ENCODE results near the gene DDX19B.

Gene DDX19B

DNA sequence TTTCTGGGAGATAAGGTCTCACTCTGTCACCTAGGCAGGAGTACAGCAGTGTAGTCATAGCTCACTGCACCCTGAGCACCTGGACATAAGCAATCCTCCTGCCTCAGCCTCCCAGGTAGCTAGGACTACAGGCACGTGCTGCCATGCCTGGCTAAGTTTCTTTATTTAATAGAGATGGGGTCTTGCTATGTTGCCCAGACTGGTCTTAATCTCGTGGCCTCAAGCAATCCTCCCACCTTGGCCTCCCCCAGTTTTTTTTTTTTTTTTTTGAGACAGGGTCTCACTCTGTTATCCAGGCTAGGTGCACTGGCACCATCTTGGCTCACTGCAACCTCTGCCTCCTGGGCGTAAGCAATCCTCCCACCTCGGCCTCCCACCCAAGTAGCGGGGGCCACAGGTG lies 21.1 kb downstream of the DDX19B start:
- no peak for DNase-seq (ENCODE audit: low spot score)
- Histone ChIP-seq H3K4me1 (ENCODE audit: control insufficient read depth in 2 of 2, insufficient read depth in 1 of 2, low read depth in 1 of 2, low read length in 2 of 2) (no peaks in the 10 kb centered on the region), H3K27me3 (ENCODE audit: control insufficient read depth in 3 of 3, insufficient read depth in 3 of 3, low read depth in 1 of 3, low read length in 3 of 3) (no peaks in the 10 kb centered on the region), H4K8ac (ENCODE audit: low read depth, low read length) (no peak overlapping the region), H3K79me1 (ENCODE audit: low read depth, low read length) (peaks cover 2% of the 10 kb centered on the region), H2AK5ac (ENCODE audit: low read depth, low read length) (no peak overlapping the region), H2BK12ac (ENCODE audit: low read length) (no peak overlapping the region), H3K4me2 (ENCODE audit: insufficient read depth, low read length, poor library complexity, severe bottlenecking) (no peak overlapping the region), H3K4me3 (ENCODE audit: low read length in 2 of 2) (no peak overlapping the region), H2BK120ac (ENCODE audit: low read depth, low read length) (no peak overlapping the region), H3K14ac (ENCODE audit: low read length) (no peak overlapping the region), H3K4ac (ENCODE audit: low read length) (no peak overlapping the region), H3K27ac (replicated peaks; ENCODE audit: low read length) (no peak overlapping the region), H2BK15ac (ENCODE audit: low read length) (no peak overlapping the region), H3K23ac (ENCODE audit: low read depth, low read length, poor library complexity) (no peak overlapping the region), H3K9me3 (replicated peaks in 1 of 2; ENCODE audit: control insufficient read depth in 2 of 2, insufficient read depth in 1 of 2, low read depth in 1 of 2, low read length in 2 of 2) (no peaks in the 10 kb centered on the region), H2AFZ (ENCODE audit: low read length) (no peak overlapping the region), H3K18ac (ENCODE audit: low read length) (no peak overlapping the region), H4K91ac (ENCODE audit: low read depth, low read length, poor library complexity) (no peak overlapping the region), H3K36me3 (replicated peaks in 1 of 2; ENCODE audit: control insufficient read depth in 2 of 2, insufficient read depth in 2 of 2, low read length in 2 of 2) (peaks cover 25 to 78% of the 10 kb centered on the region in 2 donors), H2BK5ac (ENCODE audit: low read length) (no peak overlapping the region), H3K9ac (ENCODE audit: low read depth, low read length, poor library complexity) (no peak overlapping the region)
- no CpG with 5 or more reads among the region's 5 CpGs for WGBS, 2 donors (ENCODE audit: extremely low coverage in 2 of 2, insufficient read length in 2 of 2, insufficient replicate concordance in 1 of 2)

GRCh38 chr16:70324998-70325747 lies 26.2 kb downstream of the DDX19B start:
- Histone ChIP-seq H3K4me2 (ENCODE audit: insufficient read depth, low read length, poor library complexity, severe bottlenecking) (no peak overlapping the region), H3K36me3 (replicated peaks in 1 of 2; ENCODE audit: control insufficient read depth in 2 of 2, insufficient read depth in 2 of 2, low read length in 2 of 2) (peaks cover 21 to 70% of the 10 kb centered on the region in 2 donors), H4K91ac (ENCODE audit: low read depth, low read length, poor library complexity) (no peak overlapping the region), H3K4ac (ENCODE audit: low read length) (no peak overlapping the region), H3K27ac (replicated peaks; ENCODE audit: low read length) (no peak overlapping the region), H4K8ac (ENCODE audit: low read depth, low read length) (no peak overlapping the region), H3K4me1 (ENCODE audit: control insufficient read depth in 2 of 2, insufficient read depth in 1 of 2, low read depth in 1 of 2, low read length in 2 of 2) (no peaks in the 10 kb centered on the region), H3K9me3 (replicated peaks in 1 of 2; ENCODE audit: control insufficient read depth in 2 of 2, insufficient read depth in 1 of 2, low read depth in 1 of 2, low read length in 2 of 2) (no peaks in the 10 kb centered on the region), H3K14ac (ENCODE audit: low read length) (no peak overlapping the region), H3K4me3 (ENCODE audit: low read length in 2 of 2) (no peak overlapping the region), H2AFZ (ENCODE audit: low read length) (no peak overlapping the region), H3K9ac (ENCODE audit: low read depth, low read length, poor library complexity) (no peak overlapping the region), H2BK15ac (ENCODE audit: low read length) (no peak overlapping the region), H2AK5ac (ENCODE audit: low read depth, low read length) (no peak overlapping the region), H3K23ac (ENCODE audit: low read depth, low read length, poor library complexity) (no peak overlapping the region), H2BK5ac (ENCODE audit: low read length) (no peak overlapping the region), H3K27me3 (ENCODE audit: control insufficient read depth in 3 of 3, insufficient read depth in 3 of 3, low read depth in 1 of 3, low read length in 3 of 3) (no peaks in the 10 kb centered on the region), H3K79me1 (ENCODE audit: low read depth, low read length) (no peaks in the 10 kb centered on the region), H2BK120ac (ENCODE audit: low read depth, low read length) (no peak overlapping the region), H3K18ac (ENCODE audit: low read length) (no peak overlapping the region), H2BK12ac (ENCODE audit: low read length) (no peak overlapping the region)
- DNase-seq (ENCODE audit: low spot score), result no peak
- no CpG with 5 or more reads among the region's 7 CpGs for WGBS, 2 donors (ENCODE audit: extremely low coverage in 2 of 2, insufficient read length in 2 of 2, insufficient replicate concordance in 1 of 2)

- Histone ChIP-seq H3K4me2 (ENCODE audit: insufficient read depth, low read length, poor library complexity, severe bottlenecking) (no peak overlapping the region), H3K79me1 (ENCODE audit: low read depth, low read length) (no peaks in the 10 kb centered on the region), H3K14ac (ENCODE audit: low read length) (no peak overlapping the region), H3K4me1 (ENCODE audit: control insufficient read depth in 2 of 2, insufficient read depth in 1 of 2, low read depth in 1 of 2, low read length in 2 of 2) (no peaks in the 10 kb centered on the region), H3K9me3 (replicated peaks in 1 of 2; ENCODE audit: control insufficient read depth in 2 of 2, insufficient read depth in 1 of 2, low read depth in 1 of 2, low read length in 2 of 2) (no peaks in the 10 kb centered on the region), H3K18ac (ENCODE audit: low read length) (no peak overlapping the region), H2BK15ac (ENCODE audit: low read length) (no peak overlapping the region), H3K36me3 (replicated peaks in 1 of 2; ENCODE audit: control insufficient read depth in 2 of 2, insufficient read depth in 2 of 2, low read length in 2 of 2) (peaks cover 29 to 80% of the 10 kb centered on the region in 2 donors), H3K4ac (ENCODE audit: low read length) (no peak overlapping the region), H2BK12ac (ENCODE audit: low read length) (no peak overlapping the region), H2AFZ (ENCODE audit: low read length) (no peak overlapping the region), H4K91ac (ENCODE audit: low read depth, low read length, poor library complexity) (no peak overlapping the region), H3K23ac (ENCODE audit: low read depth, low read length, poor library complexity) (no peak overlapping the region), H3K4me3 (ENCODE audit: low read length in 2 of 2) (no peak overlapping the region), H2BK5ac (ENCODE audit: low read length) (no peak overlapping the region), H3K27ac (replicated peaks; ENCODE audit: low read length) (no peak overlapping the region), H4K8ac (ENCODE audit: low read depth, low read length) (no peak overlapping the region), H2AK5ac (ENCODE audit: low read depth, low read length) (no peak overlapping the region), H3K27me3 (ENCODE audit: control insufficient read depth in 3 of 3, insufficient read depth in 3 of 3, low read depth in 1 of 3, low read length in 3 of 3) (no peaks in the 10 kb centered on the region), H3K9ac (ENCODE audit: low read depth, low read length, poor library complexity) (no peak overlapping the region), H2BK120ac (ENCODE audit: low read depth, low read length) (no peak overlapping the region)
- WGBS, 2 donors (ENCODE audit: extremely low coverage in 2 of 2, insufficient read length in 2 of 2, insufficient replicate concordance in 1 of 2), result no CpG with 5 or more reads among the region's 1 CpG
- DNase-seq (ENCODE audit: low spot score), result no peak
Observed at GRCh38 chr16:70331091-70331490, 32.1 kb downstream of the DDX19B start.

DNA sequence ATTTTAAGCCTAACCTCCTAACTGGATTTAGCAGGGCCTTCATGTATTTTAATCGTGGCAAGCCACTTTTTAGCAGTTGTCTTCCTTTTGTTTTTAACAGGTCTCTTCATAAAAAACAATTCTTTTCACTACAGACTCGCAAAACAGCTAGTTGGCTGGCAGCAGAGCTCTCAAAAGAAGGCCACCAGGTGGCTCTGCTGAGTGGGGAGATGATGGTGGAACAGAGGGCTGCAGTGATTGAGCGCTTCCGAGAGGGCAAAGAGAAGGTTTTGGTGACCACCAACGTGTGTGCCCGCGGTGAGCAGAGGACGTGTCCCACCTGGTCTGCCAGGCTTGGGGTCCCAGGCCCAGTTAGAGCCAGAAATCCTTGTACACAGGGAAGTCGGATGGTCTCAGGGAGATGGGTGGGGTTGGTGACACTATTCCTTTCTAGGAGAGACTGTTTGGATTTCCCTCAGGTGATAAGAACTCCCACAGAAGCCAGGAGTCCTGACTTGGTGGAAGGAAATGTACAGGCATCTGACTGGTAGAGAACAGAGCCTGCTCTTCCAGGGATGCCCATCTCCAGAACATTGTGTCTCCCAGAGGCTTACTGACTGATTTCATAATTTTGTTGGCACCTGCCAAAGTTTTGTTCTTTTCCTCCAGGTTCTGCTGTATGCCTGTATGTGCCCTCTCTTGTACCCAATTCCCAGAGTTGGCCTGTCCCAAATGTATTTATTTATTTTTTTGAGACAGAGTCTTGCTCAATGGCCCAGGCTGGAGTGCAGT lies 32.8 kb downstream of the DDX19B start:
- no peak overlapping the region for H3K27ac ChIP-seq (replicated peaks; ENCODE audit: low read length)
- no peaks in the 10 kb centered on the region for H3K4me1 ChIP-seq (ENCODE audit: control insufficient read depth in 2 of 2, insufficient read depth in 1 of 2, low read depth in 1 of 2, low read length in 2 of 2)
- H3K36me3 ChIP-seq (replicated peaks in 1 of 2; ENCODE audit: control insufficient read depth in 2 of 2, insufficient read depth in 2 of 2, low read length in 2 of 2), result peaks cover 29 to 81% of the 10 kb centered on the region in 2 donors
- no peaks in the 10 kb centered on the region for H3K9me3 ChIP-seq (replicated peaks in 1 of 2; ENCODE audit: control insufficient read depth in 2 of 2, insufficient read depth in 1 of 2, low read depth in 1 of 2, low read length in 2 of 2)
- no peak overlapping the region for H2AK5ac ChIP-seq (ENCODE audit: low read depth, low read length)
- no peak for DNase-seq (ENCODE audit: low spot score)
- no peak overlapping the region for H2BK12ac ChIP-seq (ENCODE audit: low read length)
- no peak overlapping the region for H3K14ac ChIP-seq (ENCODE audit: low read length)
- H3K4ac ChIP-seq (ENCODE audit: low read length), result no peak overlapping the region
- H3K18ac ChIP-seq (ENCODE audit: low read length), result no peak overlapping the region
- no CpG with 5 or more reads among the region's 9 CpGs for WGBS, 2 donors (ENCODE audit: extremely low coverage in 2 of 2, insufficient read length in 2 of 2, insufficient replicate concordance in 1 of 2)
- no peak overlapping the region for H2BK5ac ChIP-seq (ENCODE audit: low read length)
- no peak overlapping the region for H3K23ac ChIP-seq (ENCODE audit: low read depth, low read length, poor library complexity)
- no peak overlapping the region for H2BK120ac ChIP-seq (ENCODE audit: low read depth, low read length)
- H3K79me1 ChIP-seq (ENCODE audit: low read depth, low read length), result no peaks in the 10 kb centered on the region
- no peak overlapping the region for H2AFZ ChIP-seq (ENCODE audit: low read length)
- H4K91ac ChIP-seq (ENCODE audit: low read depth, low read length, poor library complexity), result no peak overlapping the region
- H3K9ac ChIP-seq (ENCODE audit: low read depth, low read length, poor library complexity), result no peak overlapping the region
- H4K8ac ChIP-seq (ENCODE audit: low read depth, low read length), result no peak overlapping the region
- no peak overlapping the region for H2BK15ac ChIP-seq (ENCODE audit: low read length)
- no peak overlapping the region for H3K4me2 ChIP-seq (ENCODE audit: insufficient read depth, low read length, poor library complexity, severe bottlenecking)
- no peak overlapping the region for H3K4me3 ChIP-seq (ENCODE audit: low read length in 2 of 2)
- no peaks in the 10 kb centered on the region for H3K27me3 ChIP-seq (ENCODE audit: control insufficient read depth in 3 of 3, insufficient read depth in 3 of 3, low read depth in 1 of 3, low read length in 3 of 3)

All from neuronal stem cell (in vitro differentiated cells).